GM18858 (cell line): ENCODE results near the gene PGBD5.

Source experiments
- ATAC-seq: cut with Tn5 transposase; IDR thresholded peaks from one replicate; pipeline ENCODE4 v1.9.1; 2021; ENCODE audit not compliant: unreplicated experiment

The PGBD5 gene

DNA sequence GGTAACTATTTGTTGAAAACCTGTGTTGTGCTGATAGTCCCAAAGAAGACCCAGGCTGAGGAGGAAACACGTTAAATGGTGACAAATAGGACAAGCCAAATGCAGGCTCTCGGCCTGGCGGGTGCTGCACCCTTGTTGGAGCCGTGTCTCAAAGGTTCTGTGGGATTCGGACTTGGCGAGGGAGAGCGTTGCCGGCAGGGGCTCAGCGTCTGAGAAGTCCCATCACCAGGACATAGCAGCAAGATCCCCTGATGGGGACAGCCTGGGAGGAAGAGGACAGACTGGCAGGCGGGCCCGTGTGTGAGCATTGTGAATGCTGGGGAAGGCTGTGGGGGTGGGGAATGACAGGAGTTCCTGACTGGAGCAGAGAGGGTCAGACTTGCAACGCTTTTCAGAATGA, 142.5 kb downstream of the PGBD5 start:
- no peak for ATAC-seq

DNA sequence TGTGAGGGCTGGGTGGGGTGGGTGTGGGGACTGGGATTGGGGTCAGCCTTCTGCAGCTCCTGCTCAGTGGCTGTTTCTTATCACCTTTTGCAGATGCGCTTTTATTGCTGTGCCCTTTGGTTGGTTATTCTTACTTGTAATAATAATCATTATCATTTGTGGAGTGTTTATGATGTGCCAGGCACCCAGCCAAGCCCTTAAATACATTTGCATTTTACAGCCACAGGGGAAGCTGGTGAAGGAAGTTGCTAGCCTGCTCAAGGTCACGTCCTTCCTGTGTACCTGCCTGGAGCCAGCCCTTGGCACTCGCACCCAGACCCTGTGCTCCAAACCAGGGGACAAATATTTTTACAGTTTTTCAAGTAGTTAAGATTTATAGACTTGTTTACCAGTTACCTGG, 144.0 kb downstream of the PGBD5 start:
- no peak for ATAC-seq

DNA sequence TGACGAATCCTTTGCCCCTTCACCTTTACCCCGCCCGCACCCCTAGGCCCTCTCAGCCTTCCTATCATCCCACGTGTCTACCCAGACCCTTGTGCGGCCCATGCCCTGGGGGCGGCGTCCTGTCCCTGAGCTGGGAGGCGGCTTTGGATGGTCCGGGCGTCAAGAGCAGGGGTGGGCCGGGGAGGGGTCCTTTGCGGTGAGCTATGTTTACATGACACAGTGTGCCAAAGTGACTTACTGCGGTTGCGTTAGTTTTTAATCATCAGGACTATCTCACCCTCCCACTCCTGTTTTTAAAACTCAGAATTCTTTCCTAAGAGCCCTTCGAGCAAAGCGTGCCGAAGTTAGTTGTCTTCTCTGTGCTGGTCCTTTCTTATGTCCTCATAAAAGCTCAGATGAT, 144.6 kb downstream of the PGBD5 start:
- ATAC-seq: no peak

DNA sequence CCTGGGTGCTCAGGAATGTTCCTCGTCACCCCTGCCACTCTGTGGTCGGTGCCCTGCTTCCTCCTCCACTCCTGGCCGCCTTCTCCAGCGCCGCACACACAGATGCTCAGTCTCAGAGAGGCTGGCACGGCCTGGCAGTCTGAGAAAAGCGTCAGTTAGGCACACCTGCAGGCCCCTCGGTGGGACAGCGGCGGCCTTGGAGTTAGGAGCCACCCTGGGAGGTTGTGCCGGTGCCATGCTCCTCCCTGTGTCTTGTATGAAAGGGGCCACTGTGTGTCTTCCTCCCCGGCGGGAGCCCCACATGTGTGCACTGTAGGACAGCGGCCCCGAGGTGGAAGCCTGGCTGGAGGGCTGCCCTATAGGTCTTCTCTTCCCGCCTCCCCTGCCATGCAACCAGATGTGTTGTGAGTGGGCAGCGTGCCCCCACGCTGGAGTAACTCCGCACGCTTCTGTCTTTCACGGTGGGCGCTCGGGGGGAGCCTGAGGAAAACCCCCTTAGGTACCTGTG, 145.2 kb downstream of the PGBD5 start:
- no peak for ATAC-seq

DNA sequence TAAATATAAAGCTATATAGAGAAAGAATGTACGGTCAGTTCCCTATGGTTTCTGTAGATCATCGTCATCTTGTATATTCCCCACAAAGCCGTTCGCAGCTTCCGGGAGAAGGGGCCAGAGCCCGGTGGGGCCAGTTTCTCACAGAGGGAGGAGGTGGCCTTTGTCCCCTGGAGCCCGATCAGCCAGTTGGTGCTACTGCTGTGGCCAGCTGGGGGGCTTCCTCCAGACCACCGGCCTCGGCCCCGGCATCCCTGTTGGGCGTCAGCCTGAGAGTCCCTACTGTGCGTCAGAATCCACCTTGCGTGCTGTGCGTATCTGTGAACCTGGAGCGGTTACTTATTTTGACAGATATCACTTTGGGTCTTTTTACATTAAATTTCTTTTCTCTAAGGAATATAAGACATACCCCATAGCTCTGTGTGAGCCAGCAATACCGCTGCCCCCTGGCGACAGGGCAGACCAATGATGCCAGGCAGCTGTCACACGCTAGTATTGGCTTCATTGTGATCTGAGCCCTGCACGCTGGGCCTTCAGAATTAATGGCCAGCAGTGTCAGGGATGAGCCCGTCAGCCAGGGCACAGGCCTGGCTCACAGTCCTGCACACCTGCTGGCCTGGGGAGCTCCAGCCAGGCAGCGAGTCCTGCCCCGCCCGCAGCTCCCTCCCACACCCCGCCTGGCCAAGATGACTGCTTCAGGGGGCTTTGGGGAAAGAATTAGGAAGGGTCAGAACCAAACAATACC, 145.9 kb downstream of the PGBD5 start:
- no peak for ATAC-seq

DNA sequence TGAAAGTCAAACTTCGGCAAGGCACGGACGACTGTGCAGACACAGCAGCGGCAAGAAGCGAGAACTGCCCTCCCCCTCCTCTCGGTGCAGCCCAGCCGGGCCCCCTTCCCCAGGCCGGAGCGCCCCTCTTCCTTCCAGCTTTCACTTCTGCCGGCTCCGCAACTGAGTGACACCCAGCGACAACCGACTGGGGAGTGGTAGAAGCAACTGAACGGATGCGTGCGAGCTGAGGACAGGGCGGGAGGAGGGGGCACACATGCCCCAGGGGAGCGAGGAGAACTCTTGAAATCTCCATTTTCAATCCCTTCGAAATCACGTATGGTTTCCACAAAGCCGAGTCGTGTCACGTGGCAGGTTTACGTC, 146.6 kb downstream of the PGBD5 start:
- no peak for ATAC-seq

DNA sequence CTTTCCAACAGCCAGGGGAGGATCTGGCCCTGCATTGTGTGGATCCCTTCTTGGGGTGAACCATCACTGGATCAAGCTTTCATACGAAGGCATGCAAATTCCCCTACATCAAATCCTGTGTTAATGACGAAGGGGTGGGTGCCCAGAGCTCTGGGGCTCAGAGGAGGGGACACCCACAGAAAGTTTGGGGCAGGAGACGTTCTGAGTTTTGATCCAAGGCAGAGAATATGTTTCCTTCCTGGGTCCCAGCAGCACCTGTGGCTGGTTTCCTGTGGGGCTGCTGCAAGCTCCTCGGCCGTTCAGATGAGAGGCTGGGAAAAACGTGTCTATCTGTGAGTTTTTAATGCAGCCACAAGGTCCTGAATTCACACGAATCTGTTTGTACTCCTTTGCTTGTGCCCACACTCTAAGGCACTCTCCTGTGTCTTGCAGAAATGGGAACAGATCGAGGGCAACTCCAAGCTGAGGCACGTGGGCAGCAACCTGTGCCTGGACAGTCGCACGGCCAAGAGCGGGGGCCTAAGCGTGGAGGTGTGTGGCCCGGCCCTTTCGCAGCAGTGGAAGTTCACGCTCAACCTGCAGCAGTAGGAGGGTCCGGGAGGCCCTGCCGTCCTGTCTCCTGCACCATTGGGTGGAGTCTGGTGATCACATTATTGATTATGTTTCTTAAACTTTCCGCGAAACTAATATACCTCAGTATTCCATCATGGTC, 147.1 kb downstream of the PGBD5 start:
- ATAC-seq: no peak

DNA sequence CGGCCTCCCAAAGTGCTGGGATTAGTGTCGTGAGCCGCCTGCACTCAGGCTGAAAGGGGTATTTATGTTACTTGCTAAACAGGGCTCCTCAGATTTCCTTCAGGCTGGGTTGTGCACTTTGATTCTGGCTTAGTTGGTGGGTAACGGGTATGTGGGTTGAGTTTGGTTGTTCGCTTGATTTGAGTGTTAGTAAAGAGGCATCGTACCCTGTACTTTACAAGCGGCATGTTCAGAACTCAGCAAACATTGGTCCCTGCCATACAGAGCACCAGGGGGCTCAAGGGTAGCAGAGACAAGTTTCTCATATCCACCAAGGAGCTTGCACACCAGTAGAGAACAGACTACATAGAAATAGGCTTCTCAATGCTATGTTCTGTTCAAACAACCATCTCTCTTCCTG, 147.8 kb downstream of the PGBD5 start:
- no peak for ATAC-seq

DNA sequence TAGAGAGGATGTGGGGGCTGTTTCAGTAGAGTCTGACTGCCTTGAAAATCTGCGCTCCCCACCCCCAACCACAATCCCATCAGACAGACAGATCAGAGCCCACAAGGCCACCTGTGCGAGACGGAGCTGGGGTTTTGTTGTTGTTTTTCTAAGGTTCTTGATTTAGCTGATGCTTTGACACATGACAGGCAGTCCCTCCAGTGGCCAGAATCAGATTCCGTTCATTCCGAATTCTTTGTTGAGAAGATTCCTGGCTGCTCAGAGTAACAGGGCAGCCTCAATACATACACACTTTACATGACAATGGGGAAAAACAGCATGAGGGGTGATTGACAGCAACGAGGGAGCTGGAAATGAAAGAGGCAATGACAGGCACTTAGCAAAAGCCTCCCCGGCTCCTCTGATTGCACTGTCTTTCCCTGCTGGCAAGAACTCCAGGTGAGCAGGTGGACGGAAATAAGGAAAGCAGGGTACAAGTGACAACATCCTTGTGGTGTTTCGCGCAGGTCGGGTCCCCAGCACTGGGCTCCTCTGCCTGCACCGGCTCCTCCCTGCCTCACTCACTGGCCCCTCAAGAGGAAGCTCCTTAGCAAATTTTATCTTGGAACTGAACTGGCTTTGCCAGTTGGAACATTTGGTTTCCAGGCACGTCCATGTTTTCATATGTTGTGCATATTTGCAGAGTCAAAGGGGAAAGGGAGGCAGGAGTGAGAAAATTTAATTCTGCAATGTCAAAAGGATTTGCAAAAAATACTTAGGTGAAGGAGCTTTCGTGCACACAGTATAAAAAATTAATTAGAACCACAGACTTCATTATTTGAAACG, 148.7 kb downstream of the PGBD5 start:
- ATAC-seq: no peak

DNA sequence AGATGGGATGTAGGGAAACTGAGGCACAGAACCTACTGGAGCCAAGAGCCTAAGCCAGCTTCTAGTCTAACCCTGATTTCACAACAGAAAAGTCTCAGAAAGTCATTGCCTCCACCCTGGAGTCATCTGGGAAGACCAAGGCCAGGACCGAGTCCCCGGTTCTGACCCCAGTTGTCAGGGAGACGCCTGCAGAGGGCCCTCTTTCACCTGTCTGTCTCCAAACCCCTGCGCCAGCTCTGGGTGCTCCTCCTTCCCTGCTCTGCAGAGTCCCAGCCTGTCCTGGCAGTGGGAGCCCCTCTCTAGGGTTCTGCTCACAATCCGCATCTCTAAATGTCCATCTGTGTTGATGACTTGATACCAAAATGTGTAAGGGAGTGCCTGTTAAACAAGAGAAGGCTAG, 149.7 kb downstream of the PGBD5 start:
- no peak for ATAC-seq

DNA sequence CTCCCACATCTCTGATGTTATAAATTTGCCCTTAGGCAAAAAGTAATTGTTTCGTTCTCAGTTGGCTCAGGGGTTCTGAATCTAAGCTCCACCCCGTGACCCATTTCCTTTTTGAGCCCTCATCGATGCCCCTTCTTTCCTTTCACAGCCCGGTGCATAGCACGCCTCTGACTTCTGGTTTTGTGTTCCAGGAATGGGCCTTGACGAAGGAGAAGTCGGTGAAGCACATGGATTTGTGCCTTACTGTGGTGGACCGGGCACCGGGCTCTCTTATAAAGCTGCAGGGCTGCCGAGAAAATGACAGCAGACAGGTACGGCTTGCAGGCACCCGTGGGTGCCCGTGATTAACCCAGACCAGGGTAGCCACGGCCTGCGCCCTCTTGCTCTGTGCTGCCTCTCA, 151.9 kb downstream of the PGBD5 start:
- no peak for ATAC-seq

DNA sequence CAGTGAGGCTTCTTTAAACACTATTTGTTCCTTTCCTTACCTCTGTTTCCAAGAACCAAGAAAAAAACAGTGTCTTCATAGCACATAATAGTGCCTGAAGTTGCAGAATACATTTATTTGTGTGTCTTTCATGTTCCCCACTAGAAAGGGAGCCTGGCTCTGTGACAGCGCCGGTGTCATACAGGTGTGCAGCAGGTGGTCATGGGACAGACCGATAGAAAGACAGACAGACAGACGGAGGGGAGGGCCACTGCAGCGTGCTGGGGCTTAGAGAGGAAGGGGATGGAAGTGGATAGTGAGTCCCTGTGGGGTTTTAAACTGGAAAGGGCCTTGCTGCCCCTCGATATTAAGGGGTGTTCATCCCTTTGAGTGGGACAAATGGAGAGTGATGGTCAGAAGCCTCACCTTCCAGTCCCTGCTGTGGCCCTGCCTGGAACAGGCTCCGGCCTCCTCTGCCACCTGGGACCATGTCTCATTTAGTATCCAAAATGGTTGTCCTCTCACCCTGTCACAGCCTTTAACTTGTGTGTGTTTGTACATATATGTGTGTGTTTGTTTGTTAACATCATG, 152.9 kb downstream of the PGBD5 start:
- no peak for ATAC-seq

DNA sequence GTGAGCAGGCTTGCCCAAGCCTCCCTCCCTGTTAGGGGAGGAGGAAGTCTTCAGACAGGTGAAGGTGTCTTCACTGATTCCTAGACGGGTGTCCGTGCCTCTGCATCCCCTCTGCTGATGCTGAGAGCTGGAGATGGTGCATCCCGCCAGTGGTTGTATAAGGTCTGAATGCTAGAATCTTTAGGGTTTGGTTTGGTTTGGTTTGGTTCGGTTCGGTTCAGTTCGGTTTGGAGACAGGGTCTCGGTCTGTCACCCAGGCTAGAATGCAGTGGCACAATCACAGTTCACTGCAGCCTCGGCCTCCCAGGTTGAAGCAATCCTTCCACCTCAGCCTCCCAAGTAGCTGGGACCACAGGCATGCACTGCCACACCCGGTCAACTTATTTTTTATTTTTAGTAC, 153.6 kb downstream of the PGBD5 start:
- no peak for ATAC-seq

DNA sequence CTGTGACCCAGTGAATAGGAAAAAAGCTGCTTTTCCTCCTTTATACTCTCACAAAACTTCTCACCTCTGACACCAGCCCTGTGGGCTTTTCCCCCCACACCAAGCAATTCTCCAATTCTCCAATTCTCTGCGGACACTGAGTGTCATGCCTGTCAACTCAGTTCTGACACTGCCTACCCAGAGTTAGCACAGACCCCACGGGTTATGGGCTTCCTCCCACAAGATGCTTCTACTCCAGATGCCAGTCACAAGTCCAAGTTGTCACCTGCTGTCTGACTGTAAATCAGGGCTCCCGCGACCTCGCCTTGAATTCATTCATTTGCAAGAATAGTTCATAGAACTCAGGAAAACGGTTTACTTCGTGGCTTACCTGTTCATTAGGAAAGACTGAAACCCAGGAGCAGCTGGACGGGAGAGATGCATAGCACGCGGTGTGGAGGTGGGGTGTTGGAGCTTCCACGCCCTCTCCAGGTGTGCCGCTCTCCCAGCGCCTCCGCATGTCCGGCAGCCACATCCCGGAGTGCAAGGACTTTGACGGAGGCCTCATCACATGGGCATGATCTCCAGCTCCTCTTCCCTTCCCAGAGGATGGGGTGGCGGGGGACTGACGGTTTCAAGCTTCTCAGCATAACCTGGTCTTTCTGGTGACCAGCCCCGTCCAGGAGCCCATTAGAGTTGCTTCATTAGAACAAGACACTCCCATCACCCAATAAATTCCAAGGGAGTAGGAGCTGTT, 154.7 kb downstream of the PGBD5 start:
- ATAC-seq: no peak

DNA sequence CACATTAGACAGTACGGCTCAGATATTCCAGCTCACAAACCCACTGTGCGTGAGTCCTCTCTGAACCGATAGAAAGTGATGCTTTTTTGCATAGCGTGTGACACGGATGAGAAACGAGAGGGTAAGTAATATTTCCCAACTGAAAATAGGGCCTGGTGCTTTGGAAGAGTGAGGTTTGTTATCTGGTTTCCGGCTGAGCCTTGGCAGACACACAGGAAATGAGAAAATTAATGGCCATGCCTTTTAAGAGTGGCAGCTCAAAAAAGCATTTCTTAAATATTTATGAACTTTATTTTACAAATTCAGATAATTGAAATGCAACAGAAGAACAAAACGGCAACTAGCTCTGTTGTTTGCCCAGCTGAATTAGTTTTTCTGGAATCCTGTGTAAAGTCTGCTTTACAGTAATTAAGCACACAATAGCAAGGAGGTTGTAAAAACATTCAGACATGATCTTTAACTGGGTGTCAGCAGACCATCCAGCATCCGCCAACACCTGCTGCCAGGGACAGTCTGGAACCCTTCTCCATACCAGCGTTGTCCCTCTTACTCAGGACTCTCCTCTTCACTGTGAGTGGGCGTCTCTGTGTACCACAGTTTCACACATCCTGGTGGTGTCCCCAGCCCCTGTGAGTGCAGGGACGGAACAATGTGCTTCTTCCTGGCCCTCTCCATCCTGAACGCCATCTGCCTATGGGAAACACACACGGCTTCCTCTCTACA, 155.4 kb downstream of the PGBD5 start:
- peak; percentile 67 for ATAC-seq

DNA sequence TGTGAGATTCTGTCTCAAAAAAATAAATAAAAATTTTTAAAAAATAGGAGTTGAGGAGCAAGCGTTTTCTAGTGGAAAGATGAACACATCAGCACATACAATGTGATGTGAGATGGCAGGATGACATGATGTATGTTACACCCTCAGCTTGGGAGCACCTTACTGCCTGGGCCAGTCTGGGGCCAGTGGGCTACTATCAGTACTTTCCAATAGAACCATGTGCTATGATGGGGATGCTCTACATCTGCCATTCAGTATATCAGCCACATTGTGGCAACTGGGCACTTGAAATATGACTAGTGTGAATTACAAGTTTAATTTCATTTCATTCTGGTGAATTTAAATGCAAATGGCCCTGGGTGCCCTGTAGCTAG, 156.0 kb downstream of the PGBD5 start:
- no peak for ATAC-seq

DNA sequence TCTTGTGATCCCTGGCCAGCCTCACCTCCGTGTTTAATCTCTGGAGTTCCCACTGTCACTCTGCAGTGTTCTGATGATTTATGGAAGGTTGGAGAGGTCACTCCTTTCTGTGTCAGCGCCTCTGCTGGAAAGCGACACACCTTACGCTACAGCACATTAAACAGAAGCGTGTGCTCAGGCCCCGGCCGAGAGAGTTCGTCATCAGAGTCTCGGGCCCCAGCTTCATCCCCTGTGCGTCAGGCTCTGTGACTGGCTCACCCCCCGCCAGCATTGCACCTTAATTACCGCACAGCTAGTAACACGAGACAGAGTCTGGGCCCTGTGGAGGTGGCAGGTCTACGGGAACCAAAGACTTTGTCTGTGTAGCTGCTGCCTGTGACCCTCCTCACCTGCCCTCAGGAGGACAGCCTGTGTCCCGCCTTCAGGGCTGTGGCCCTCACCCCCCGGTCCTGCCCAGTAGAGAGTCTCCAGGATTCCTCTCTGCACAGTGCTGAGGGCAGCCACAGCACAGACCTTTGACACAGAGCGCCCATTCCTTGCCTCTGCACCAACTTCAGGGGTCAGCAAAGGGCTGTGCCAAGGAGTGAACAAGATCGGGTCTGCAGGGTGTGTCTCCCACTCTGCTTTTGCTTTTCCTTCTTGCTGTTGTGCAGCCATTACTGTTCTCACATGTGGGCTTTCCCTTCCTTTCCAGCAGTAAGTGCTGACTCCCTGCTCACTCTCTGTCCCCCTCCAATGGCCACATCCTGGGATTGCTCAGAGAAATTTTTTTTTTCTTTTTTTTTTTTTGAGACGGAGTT, 157.6 kb downstream of the PGBD5 start:
- no peak for ATAC-seq

DNA sequence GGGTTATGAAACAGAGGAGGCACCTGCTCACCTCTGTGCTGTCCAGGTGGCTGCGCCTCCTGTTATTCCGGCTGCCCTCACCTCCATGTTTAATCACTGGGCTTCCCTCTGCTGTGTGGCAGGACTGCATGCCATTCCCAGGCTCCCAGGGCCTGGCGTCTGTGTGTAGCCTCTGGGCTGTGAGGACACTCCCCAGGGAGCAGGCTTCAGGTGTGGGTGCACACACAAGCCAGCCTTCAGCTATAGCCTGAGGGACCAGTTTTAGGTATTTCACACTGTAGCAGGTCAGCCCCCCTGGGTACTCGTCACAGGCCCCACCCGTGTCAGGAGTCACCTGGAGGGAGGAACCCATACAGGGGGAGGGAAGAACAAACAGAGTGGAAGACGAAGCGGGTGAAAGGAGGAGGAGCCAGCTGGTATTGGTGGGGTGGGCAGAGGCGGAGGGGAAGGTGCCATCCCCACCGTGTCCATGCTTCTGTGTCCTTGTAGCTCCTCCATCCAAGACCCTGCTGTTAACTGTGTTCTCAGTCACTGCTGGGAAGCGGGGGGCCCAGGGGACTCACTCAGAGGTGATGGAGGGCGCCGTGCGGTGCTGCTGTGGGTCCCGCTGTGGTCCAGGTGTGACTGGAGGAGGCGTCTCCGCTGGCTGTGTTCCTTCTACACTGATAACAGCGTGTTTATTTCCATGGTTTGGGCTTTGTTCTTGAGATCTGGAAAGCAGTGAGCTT, 158.6 kb downstream of the PGBD5 start:
- no peak for ATAC-seq

DNA sequence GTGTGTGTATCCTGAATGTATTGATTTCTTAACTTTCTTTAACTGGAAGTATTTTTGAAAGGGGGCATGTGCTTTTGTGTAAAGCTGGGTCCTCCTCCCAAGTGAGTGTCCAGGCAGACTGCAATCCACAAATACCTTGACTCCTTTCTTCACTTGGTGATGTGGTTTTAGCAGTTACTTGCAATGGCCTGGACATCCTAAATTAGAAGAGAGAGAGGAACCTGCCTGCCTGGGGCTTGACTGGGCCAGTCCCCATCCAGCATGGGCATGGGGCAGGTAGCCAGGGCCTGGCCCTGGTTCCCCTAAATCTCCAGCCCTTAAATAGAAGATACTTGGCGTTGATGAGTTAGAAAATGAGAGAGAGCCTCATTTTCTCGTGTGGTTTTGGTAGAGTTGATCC, 159.7 kb downstream of the PGBD5 start:
- ATAC-seq: no peak
